GM21447 (cell line): Measurements from ENCODE around the gene CENPF.
"Not testable (repeated sequence)": the region's sequence is repeated elsewhere in the genome, so short reads cannot be mapped to it uniquely, and the experiment has no call there.

ENCODE experiments used
- ATAC-seq: cut with Tn5 transposase; IDR thresholded peaks from one replicate; pipeline ENCODE4 v1.9.1; 2021; ENCODE audit not compliant: unreplicated experiment

The CENPF gene

GRCh38 chr1:214602764-214603657 is at the start of gene CENPF:
TSS of gene CENPF (plus strand) at chr1:214603195. CDS start at chr1:214613755, 10,560 bp downstream.
- peak; percentile 99 for ATAC-seq

GRCh38 chr1:214557952-214558735 is 44.9 kb upstream of the CENPF start:
- ATAC-seq = peak; percentile 74

- ATAC-seq = no peak
These were observed 39.1 kb upstream of the CENPF start for GRCh38 chr1:214563881-214564280.

- no peak for ATAC-seq
These were observed 37.7 kb upstream of the CENPF start for GRCh38 chr1:214565310-214565709.

- ATAC-seq = no peak
These were observed 36.6 kb upstream of the CENPF start for GRCh38 chr1:214566158-214567104.

GRCh38 chr1:214567481-214567980 is 35.5 kb upstream of the CENPF start:
- no peak for ATAC-seq

- no peak for ATAC-seq
These were observed 34.7 kb upstream of the CENPF start for GRCh38 chr1:214568328-214568727.

- ATAC-seq = no peak
These were observed 33.5 kb upstream of the CENPF start for GRCh38 chr1:214569357-214570004.

GRCh38 chr1:214570442-214570841 is 32.6 kb upstream of the CENPF start:
- no peak for ATAC-seq

- ATAC-seq = no peak
These were observed 31.7 kb upstream of the CENPF start for GRCh38 chr1:214571281-214571680.

GRCh38 chr1:214573386-214574318 is 29.3 kb upstream of the CENPF start:
- no peak for ATAC-seq

GRCh38 chr1:214574598-214575411 is 28.2 kb upstream of the CENPF start:
- no peak for ATAC-seq

GRCh38 chr1:214576120-214576519 is 26.9 kb upstream of the CENPF start:
- not testable (repeated sequence) for ATAC-seq

- no peak for ATAC-seq
These were observed 23.8 kb upstream of the CENPF start for GRCh38 chr1:214579183-214579582.

GRCh38 chr1:214581785-214582184 is 21.2 kb upstream of the CENPF start:
- no peak for ATAC-seq

GRCh38 chr1:214582289-214582891 is 20.6 kb upstream of the CENPF start:
- no peak for ATAC-seq

- no peak for ATAC-seq
These were observed 19.9 kb upstream of the CENPF start for GRCh38 chr1:214583113-214583512.
